Ovary (tissue), 3 donors: ENCODE results near the gene RASSF8.

Experiments used
- CTCF ChIP-seq, 3 donors: fragments of 450-650 bp in 2 of 3; fragments of 200-600 bp in 1 of 3; IDR thresholded peaks; one replicate each; pipeline versions ENCODE4 v1.5.1 to v1.8.0; 2016 to 2022; ENCODE audit warnings: antibody characterized with exemption in 3 of 3, mild to moderate bottlenecking in 1 of 3
- EP300 ChIP-seq: sonication (generic); formaldehyde crosslinking; IDR thresholded peaks from one replicate; pipeline ENCODE4 v1.6.1; 2017; ENCODE audit warnings: antibody characterized with exemption
- POLR2A ChIP-seq: fragments of 450-650 bp; IDR thresholded peaks from one replicate; pipeline ENCODE4 v1.6.1; 2017; ENCODE audit warnings: antibody characterized with exemption, mild to moderate bottlenecking, moderate library complexity
- donor health status: DM: no; HTN: no; CAD: no.

- TF ChIP-seq CTCF (IDR thresholded peaks at IDR 0.05): no peak
- no peak for TF ChIP-seq POLR2A
- no peak for TF ChIP-seq EP300
Observed at GRCh38 chr12:26101350-26101734, 142.9 kb downstream of the RASSF8 start.
